HEK293T (cell line): Measurements from ENCODE around the gene STX3.
A peak's percentile ranks its signal among the peaks of the same experiment; 100 is the strongest.

Experiments
- CTCF ChIA-PET: fragments of 350-600 bp; formaldehyde crosslinking; extraction: SDS; loops from one replicate; lab custom pipeline; 2021; ENCODE audit warnings: antibody characterized with exemption, inconsistent platforms; lab: Yijun Ruan, JAX
- POLR2A ChIA-PET: fragments of 350-600 bp; formaldehyde crosslinking; extraction: SDS; loops from one replicate; lab custom pipeline; 2020; ENCODE audit warnings: antibody characterized with exemption, inconsistent platforms; lab: Yijun Ruan, JAX
- DNase-seq: peaks from one replicate; pipeline ENCODE4 v3.0.0; 2012; ENCODE audit warnings: mixed read lengths; ENCODE audit errors: extremely low spot score
- ARNT ChIP-seq: fragments of 450-650 bp; IDR thresholded peaks from 2 replicates; pipeline ENCODE4 v1.6.1; 2017; ENCODE audit warnings: mild to moderate bottlenecking
- BHLHE40 ChIP-seq: fragments of 450-650 bp; IDR thresholded peaks from 2 replicates; pipeline ENCODE4 v1.6.1; 2016; ENCODE audit warnings: mild to moderate bottlenecking, moderate library complexity, borderline replicate concordance
- CTBP1 ChIP-seq: fragments of 450-650 bp; IDR thresholded peaks from 2 replicates; pipeline ENCODE4 v1.6.1; 2016; ENCODE audit warnings: borderline replicate concordance
- ELF4 ChIP-seq: fragments of 450-650 bp; IDR thresholded peaks from 2 replicates; pipeline ENCODE4 v1.6.1; 2017; ENCODE audit warnings: antibody characterized with exemption
- FOXA1 ChIP-seq: fragments of 450-650 bp; IDR thresholded peaks from 2 replicates; pipeline ENCODE4 v1.6.1; 2016; ENCODE audit warnings: mild to moderate bottlenecking
- FOXK2 ChIP-seq: fragments of 450-650 bp; IDR thresholded peaks from 2 replicates; pipeline ENCODE4 v1.6.1; 2016; ENCODE audit warnings: mild to moderate bottlenecking
- FOXM1 ChIP-seq: fragments of 450-650 bp; IDR thresholded peaks from 2 replicates; pipeline ENCODE4 v1.6.1; 2017; ENCODE audit warnings: mild to moderate bottlenecking, borderline replicate concordance
- HDGF ChIP-seq: fragments of 450-650 bp; IDR thresholded peaks from 2 replicates; pipeline ENCODE4 v1.6.1; 2017; ENCODE audit warnings: antibody characterized with exemption, borderline replicate concordance
- L3MBTL2 ChIP-seq: fragments of 450-650 bp; conservative IDR thresholded peaks from 2 replicates; pipeline ENCODE4 v1.6.1; 2016; ENCODE audit warnings: mild to moderate bottlenecking
- LEF1 ChIP-seq: fragments of 450-650 bp; IDR thresholded peaks from 2 replicates; pipeline ENCODE4 v1.6.1; 2017; ENCODE audit warnings: mild to moderate bottlenecking, borderline replicate concordance
- NFRKB ChIP-seq: fragments of 450-650 bp; IDR thresholded peaks from 2 replicates; pipeline ENCODE4 v1.6.1; 2016; ENCODE audit warnings: mild to moderate bottlenecking, moderate library complexity
- PKNOX1 ChIP-seq: fragments of 450-650 bp; IDR thresholded peaks from 2 replicates; pipeline ENCODE4 v1.6.1; 2016
- SP1 ChIP-seq: fragments of 450-650 bp; IDR thresholded peaks from 2 replicates; pipeline ENCODE4 v1.6.1; 2017
- SUZ12 ChIP-seq: fragments of 450-650 bp; IDR thresholded peaks from 2 replicates; pipeline ENCODE4 v1.6.1; 2016; ENCODE audit warnings: mild to moderate bottlenecking
- TARDBP ChIP-seq: fragments of 450-650 bp; IDR thresholded peaks from 2 replicates; pipeline ENCODE4 v1.6.1; 2016
- ZNF384 ChIP-seq: fragments of 450-650 bp; IDR thresholded peaks from 2 replicates; pipeline ENCODE4 v1.6.1; 2016

Gene STX3

GRCh38 chr11:59754859-59755700 lies at the start of gene STX3:
STX3 (plus strand) TSS chr11:59755376; CDS start chr11:59755606, 230 bp downstream.
- CTCF ChIA-PET: interaction anchor here (0.6 to 2.7 kb wide), 6 partner anchors 10 to 86 kb away, joined by 3 to 19 read pairs (median 6); partner anchors contain the start of gene PATL1
- POLR2A ChIA-PET: interaction anchor here (0.7 to 4.1 kb wide), 9 partner anchors 16 to 139 kb away, joined by 3 to 22 read pairs (median 4); partner anchors contain the start of genes MRPL16, OSBP and PATL1
- peak; percentile 80 for DNase-seq
- no peak for TF ChIP-seq BHLHE40
- TF ChIP-seq FOXA1: no peak
- TF ChIP-seq FOXM1: peak; percentile 49; the same call in 1 of the 2 replicates
- TF ChIP-seq ELF4: no peak
- TF ChIP-seq L3MBTL2: no peak
- no peak for TF ChIP-seq TARDBP

DNA sequence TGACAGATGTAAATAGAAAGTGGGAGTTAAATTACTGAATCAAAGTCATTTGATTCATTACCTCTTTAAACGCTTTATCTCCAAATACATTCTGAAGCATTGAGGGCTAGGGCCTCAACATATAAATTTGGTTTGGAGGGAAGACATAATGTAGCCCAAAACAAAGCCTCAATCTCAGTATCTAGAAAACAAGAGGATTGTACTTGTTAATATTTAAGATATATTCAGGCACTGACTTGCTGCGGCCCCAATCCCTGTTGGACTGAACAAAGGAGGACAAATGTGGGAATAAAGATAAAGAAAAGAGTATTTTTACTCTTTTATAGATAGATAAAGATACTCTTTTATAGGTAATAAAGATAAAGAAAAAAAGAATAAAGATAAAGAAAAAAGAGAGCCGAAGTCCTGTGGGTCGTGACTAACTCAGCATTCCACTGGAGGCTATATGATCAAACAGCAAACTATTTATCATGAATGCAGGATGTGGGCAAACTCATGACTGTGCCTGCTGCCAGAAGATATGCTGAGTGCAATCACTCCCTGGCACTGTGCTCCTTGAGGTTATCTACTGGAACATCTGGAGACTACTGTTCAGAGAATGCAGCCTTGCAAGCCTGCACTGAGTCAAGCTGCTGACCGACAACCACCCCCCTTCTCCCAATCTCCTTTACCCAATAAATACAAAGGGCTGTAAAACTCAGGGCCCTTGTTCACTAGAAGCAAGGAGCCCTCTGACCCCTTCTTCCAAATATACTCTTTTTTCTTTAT lies 48.5 kb upstream of the STX3 start:
- no peak for DNase-seq
- ChIA-PET CTCF (no interaction called here), POLR2A (no interaction called here)
- no peak for TF ChIP-seq ELF4
- TF ChIP-seq CTBP1: no peak
- no peak for TF ChIP-seq NFRKB
- TF ChIP-seq SP1: no peak
- no peak for TF ChIP-seq TARDBP
- TF ChIP-seq FOXK2: no peak
- TF ChIP-seq FOXA1: no peak
- no peak for TF ChIP-seq SUZ12
- TF ChIP-seq L3MBTL2: no peak
- TF ChIP-seq FOXM1: no peak
- TF ChIP-seq PKNOX1: no peak
- TF ChIP-seq HDGF: no peak
- no peak for TF ChIP-seq ARNT
- TF ChIP-seq LEF1: no peak
- no peak for TF ChIP-seq BHLHE40
- no peak for TF ChIP-seq ZNF384

- no peak for TF ChIP-seq ELF4
- no peak for TF ChIP-seq SP1
- TF ChIP-seq ARNT: no peak
- no peak for DNase-seq
- ChIA-PET POLR2A (no interaction called here), CTCF (no interaction called here)
Measured at GRCh38 chr11:59707371-59707770, 47.8 kb upstream of the STX3 start.

GRCh38 chr11:59708537-59708936 lies 46.6 kb upstream of the STX3 start:
- TF ChIP-seq L3MBTL2: no peak
- no peak for TF ChIP-seq SP1
- no peak for TF ChIP-seq SUZ12
- TF ChIP-seq TARDBP: no peak
- TF ChIP-seq CTBP1: no peak
- TF ChIP-seq NFRKB: no peak
- TF ChIP-seq PKNOX1: no peak
- TF ChIP-seq ELF4: no peak
- TF ChIP-seq ZNF384: no peak
- TF ChIP-seq ARNT: no peak
- no peak for TF ChIP-seq LEF1
- no peak for TF ChIP-seq FOXA1
- no peak for TF ChIP-seq HDGF
- no peak for TF ChIP-seq FOXM1
- TF ChIP-seq FOXK2: no peak
- no peak for TF ChIP-seq BHLHE40
- POLR2A ChIA-PET: no interaction called here
- no peak for DNase-seq
- CTCF ChIA-PET: interaction anchor here (0.7 kb wide), 1 partner anchor 329 kb away, joined by 3 read pairs; no protein-coding TSS in a partner anchor

DNA sequence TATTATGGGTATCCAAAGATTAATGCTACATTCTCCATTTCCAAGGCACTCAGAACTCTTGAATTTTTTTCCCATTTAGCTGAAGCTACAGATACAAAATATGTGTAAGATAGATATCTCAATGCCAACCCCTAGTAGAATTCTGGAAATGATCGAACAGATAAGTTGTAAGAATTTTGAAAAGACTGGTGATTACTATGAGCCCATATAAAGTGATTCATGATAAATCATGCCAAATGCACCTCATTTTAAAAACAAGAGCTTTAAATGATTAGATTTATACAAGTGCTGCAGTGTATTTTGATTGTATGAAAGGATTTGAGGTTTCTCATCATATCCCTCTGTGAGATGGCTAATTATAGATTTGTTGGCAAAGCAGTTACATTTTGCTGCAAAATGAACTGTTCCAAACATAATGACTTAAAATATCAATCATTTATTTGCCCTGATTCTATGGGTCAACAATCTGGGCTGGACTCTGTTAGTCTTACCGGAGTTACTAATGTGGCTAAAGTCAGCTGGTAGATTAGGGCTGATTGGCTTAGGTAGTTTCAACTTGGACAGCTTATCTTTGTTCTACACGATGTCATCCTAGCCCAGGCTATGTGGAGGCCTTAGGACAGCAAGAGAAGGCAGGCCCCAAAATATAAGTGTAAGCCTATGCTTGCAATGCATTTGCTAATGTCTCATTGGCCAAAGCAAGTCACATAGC lies 44.9 kb upstream of the STX3 start:
- ChIA-PET CTCF (no interaction called here), POLR2A (no interaction called here)
- DNase-seq: no peak
- TF ChIP-seq ZNF384: no peak
- no peak for TF ChIP-seq NFRKB
- no peak for TF ChIP-seq L3MBTL2
- no peak for TF ChIP-seq HDGF
- TF ChIP-seq SUZ12: no peak
- TF ChIP-seq SP1: no peak
- no peak for TF ChIP-seq FOXA1
- TF ChIP-seq CTBP1: no peak

DNA sequence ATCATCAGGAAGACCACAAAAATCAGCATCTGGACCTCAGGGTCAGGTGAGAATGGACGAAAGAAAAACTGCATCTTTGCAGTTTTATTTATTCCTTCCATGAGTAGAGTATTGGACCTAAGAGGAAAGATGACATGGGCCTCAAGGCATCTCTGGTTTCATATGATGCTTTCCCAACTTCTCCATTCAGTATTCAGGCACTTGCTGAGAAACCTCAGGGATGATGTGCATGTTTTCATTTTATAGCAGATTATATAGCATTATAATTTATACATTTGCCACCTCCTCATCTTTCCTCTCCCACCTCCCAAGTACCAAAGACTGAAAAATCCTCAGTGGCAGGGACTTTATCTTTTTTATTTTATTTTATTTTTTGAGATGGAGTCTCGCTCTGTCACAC lies 41.4 kb upstream of the STX3 start, which contains the start of gene OR10V1:
Gene OR10V1, minus strand, starts transcription at position 101 of the 400 bp plus-strand sequence. Its CDS starts 0 bp downstream, at position 101.
- POLR2A ChIA-PET: no interaction called here
- DNase-seq: no peak
- CTCF ChIA-PET: no interaction called here
- no peak for TF ChIP-seq L3MBTL2
- TF ChIP-seq CTBP1: no peak
- no peak for TF ChIP-seq TARDBP
- no peak for TF ChIP-seq ZNF384
- no peak for TF ChIP-seq LEF1
- no peak for TF ChIP-seq FOXM1
- TF ChIP-seq BHLHE40: no peak
- no peak for TF ChIP-seq ARNT
- TF ChIP-seq PKNOX1: no peak
- no peak for TF ChIP-seq ELF4
- TF ChIP-seq FOXA1: no peak
- no peak for TF ChIP-seq FOXK2
- no peak for TF ChIP-seq SUZ12
- TF ChIP-seq NFRKB: no peak
- no peak for TF ChIP-seq HDGF
- no peak for TF ChIP-seq SP1
